GM21825 (cell line): ENCODE results near the gene MERTK.
"Not testable (repeated sequence)": the region's sequence is repeated elsewhere in the genome, so short reads cannot be mapped to it uniquely, and the experiment has no call there.

Experiments used
- ATAC-seq: cut with Tn5 transposase; IDR thresholded peaks from one replicate; pipeline ENCODE4 v1.9.1; 2021; ENCODE audit warnings: mild to moderate bottlenecking, moderate library complexity; ENCODE audit not compliant: unreplicated experiment

MERTK gene

DNA sequence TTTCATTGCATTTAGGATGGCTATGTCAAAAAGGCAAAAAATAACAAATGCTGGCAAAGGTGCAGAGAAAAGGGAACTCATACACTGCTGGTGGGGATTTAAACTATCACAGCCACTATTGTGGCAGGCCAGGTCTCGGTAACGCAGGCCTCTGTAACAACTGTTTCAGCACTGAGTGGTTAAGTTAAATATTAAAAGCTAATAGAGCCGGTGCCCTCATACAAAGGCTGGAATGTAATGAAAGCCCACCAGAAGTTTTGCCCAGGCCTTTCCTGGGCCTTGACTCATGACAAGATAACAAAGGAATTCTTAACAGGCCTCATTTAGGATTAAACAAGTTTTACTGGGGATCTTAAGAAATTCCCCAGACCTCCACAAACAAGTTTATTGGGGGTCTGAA is 10.7 kb downstream of the MERTK start:
- no peak for ATAC-seq

DNA sequence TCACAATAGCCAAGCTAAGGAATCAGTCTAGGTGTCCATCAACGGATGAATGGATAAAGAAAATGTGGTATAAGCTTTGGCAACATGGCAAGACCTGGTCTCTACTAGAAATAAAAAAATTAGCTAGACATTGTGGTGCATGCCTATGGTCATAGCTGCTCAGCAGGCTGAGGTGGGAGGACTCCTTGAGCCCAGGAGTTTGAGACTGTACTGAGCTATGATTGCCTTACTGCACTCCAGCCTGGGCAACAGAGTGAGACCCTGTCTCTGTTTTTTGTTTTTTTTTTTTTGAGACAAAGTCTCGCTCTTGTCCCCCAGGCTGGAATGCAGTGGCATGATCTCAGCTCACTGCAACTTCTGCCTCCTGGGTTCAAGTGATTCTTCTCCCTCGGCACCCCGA is 11.6 kb downstream of the MERTK start:
- not testable (repeated sequence) for ATAC-seq

DNA sequence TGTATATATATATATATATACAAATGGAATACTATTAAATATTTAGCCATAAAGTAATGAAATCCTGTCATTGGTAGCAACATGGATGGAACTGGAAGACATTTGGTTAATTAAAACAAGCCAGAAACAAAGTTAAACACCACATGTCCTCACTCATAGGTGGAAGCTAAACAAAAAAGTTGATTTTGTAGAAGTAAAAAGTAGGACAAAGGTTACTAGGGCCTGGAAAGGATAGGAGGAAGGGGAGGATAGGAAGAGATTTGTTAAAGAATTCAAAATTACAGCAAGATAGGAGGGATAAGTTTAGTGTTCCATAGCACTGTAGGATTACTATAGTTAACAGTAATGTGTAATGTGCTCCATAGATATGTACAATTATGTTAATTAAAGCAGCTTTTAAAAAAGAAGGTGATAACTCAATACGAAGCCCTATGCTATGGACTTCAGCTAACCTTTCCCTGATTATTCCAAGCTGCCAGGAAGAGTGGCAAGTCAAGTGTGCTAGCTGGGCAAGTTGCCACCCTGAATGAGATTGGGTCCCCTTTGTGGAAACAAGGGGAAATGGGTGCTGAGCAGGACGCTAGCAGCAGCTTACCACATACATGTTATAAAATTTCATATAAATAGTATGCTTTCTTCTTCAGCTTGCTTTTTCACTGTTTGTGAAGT is 12.3 kb downstream of the MERTK start:
- no peak for ATAC-seq

DNA sequence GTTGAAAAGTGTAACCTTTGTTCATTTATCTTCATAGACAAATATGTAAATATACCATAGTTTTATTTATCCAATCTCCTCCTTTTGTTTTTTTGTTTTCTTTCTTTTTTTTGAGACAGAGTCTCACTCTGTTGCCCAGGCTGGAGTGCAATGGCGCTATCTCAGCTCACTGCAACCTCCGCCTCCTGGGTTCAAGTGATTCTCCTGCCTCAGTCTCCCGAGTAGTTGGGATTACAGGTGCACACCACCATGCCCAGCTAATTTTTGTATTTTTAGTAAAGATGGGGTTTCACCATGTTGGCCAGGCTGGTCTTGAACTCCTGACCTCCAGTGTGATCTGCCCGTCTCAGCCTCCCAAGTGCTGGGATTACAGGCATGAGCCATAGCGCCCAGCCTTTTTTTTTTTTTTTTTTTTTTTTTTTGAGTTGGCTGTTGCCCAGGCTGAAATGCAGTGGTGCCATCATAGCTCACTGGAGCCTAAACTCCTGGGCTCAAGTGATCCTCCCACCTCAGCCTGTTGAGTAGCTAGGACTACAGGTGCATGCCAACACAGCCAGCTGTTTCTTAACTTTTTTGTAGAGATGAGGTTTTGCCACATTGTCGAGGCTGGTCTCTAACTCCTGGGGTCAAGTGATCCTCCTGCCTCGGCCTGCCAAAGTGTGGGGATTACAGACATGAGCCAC is 13.0 kb downstream of the MERTK start:
- not testable (repeated sequence) for ATAC-seq

DNA sequence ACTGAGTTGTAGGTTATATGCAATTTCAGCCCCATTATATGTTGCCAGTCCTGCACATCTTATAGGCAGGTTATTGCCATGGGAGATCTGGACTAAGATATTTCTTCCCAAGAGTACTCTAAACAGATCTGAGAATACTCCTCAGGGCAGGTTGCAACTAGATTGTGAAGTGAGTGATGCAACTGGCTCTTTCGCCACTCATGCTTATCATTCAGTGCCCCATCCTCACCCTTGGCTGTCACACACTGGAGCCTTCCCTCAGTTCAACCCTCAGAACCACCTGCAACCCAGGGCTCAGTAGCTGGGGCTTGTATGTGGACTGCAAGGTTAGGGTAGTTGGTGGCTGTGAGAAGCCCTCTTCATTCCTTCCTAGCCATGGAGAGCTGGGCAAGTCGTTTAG is 14.1 kb downstream of the MERTK start:
- no peak for ATAC-seq

DNA sequence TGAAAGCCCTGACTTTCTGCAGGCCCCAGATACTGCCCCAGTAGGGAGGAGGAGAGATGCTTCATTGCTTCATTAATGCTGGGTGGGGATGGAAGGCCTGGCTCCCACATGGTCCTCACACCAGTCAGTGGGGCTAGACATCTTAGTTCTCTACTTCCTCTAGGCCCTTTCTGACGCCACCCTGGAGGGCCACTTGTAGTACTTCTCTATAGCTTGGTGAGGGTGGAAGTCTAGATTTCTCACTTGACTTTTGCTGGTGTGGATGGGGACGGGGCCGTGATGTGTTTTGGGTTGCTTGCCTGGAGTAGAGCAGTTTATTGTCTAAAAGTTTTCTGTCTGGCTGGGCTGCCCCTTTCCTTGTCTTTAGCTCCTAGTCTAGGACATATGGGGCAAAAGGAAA is 18.7 kb downstream of the MERTK start:
- no peak for ATAC-seq

DNA sequence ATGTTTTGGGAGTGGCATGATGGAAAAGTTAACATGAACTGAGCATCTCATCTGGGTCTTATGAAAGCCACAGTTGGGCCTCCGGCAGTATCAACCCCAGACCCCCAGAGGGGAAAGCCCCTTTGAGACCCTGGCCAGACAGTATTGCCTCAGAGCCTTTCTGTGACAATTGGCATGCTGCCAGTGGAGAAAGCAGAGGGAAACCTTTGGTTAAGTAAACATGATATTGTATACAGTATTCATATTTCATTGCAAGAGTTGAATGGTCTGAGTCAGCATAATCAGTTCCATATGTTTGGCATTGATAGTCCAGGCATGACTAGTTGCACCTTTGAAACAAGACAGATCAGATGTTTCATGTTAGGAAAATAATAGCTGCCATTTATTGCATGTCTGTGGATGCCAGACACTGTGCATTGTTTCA is 20.0 kb downstream of the MERTK start:
- no peak for ATAC-seq

DNA sequence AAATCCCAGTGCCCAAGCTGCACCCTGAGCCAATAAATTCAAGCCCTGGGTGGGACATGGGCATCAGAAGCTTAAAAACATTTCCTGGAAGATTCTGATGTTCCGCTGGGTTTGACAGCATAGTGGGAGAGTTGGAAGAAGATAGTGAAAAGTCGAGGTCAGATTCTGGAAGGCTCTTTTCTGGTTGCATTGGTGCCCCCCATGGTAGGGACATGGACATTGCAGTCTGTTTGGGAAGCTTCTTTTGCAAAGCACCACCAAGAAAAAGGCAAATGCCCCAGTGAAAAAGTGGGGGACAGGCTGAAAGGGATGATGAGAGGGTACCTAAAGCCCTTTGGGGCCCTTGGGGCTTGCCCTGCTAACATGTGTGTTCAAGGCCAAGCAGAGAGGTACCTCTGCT is 21.0 kb downstream of the MERTK start:
- no peak for ATAC-seq

DNA sequence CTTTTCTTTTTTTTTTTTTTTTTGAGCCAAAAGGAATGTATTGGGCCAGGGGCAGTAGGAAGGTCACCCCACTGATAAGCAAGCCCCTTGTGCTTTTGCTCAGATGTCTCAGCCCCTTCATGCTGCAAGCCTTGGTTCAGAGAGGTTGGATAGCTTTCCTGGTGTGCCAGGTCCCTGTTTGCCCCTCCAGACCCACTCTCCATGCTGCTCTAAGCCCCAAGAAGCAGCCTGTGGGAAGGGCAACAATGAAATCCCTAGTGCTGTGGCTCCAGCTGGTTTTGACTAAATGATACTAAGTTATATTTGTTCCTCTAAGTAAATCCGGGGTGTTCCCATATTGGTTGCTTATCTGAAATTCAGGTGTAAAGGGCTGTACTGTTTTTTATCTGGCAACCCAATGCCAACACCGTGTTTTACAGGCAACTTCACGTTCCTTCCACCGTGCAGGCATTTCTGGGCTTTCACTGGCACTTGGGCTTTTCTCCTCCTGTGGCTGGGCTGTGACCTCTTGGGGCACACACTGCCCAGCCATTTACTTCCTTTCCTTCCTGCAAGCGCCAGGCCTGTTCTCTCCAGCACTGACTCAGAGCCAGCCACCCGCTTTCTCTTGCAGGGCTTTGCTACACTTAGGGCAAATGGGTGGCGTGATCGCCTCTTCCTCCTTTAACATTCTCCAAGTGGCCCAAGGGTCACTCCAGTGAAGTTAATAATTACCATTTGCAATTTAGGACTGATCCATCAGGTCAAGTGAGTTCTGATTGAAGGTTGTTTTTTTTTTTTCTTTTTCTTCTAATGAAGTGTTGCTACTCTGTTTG is 21.6 kb downstream of the MERTK start:
- ATAC-seq = no peak

DNA sequence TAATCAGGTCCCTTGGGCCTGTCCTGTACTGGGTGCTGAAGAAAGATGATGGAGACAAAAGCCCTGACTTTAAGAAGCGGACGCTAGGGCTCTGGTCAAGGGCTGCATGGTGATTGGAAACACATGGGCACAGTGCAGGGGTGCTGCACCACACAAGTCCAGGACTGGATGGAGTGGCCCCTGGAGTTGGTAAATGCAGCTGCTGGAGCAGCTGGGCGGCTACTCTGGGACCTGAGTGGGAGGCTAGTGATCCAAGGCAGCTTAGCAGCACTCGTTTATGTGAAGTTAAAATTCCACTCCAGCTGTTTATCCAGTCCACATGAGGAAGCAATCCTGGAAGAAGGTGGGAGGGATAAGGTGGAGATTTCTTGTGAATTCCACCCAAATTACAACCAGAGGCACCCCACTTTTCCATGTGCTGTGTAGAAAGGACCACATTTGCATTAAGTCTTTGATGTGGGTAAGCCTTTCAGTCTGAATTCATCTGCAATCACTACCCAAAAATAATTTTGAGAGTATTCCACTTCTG is 24.9 kb downstream of the MERTK start:
- no peak for ATAC-seq

DNA sequence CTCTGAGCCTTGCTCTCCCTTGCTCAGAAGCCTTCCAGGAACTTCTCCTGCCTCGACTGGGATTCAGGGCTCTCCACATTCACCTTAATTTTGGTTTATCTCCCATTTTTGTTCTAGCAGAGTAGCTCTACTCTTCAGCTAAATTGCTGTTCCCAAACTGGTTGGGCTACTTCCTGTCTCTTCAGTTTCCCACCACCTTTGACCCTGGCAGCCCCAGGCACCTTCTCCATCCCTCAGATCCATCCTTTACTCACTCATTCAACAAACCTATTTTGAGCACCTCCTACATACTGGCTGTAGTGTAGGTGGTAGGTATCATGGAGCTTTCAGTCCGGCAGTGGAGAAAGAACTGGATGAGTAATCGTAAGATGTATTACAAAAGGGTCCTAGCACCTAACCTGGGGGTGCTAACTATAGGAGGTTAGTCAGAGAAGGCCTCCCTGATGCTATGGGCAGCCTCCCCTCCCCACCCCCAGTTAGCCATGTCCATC is 26.3 kb downstream of the MERTK start:
- no peak for ATAC-seq

DNA sequence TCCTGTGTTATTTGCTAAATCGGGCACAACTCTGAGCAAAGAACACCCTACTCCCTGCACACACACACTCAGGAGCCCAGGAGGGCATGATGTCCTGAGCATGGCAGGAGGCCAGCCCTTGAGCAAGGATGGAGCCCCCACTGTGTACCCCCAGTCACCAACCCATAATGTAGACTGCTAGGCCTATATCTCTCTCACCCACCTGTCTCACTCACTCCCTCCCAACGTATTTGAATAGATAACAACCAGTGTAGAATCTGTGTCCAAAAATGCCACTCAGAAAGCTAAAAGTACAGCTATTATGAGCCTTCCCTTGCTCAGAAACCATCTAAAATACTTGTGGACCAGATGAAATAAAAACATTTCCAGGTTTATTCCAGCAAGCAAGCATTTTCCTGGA is 29.3 kb downstream of the MERTK start:
- ATAC-seq = no peak

DNA sequence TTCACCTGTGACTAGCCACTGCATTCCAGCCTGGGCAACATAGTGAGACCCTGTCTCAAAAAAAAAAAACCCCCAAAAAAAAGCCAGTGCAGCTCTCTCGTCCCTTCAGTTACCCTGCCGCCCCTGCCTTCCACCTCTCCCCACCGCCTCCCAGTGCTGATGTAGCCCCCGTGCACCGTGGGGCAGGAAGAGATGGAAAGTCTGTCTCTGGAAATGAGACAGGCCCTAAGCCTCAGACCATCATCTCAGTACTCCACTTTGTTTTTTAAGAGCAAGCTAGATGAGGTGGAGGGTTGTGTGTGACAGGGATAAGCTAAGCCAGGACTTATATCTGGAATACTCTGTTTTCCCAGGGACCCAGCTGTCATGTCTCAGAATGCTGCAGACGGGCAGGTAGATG is 32.0 kb downstream of the MERTK start:
- ATAC-seq = no peak

DNA sequence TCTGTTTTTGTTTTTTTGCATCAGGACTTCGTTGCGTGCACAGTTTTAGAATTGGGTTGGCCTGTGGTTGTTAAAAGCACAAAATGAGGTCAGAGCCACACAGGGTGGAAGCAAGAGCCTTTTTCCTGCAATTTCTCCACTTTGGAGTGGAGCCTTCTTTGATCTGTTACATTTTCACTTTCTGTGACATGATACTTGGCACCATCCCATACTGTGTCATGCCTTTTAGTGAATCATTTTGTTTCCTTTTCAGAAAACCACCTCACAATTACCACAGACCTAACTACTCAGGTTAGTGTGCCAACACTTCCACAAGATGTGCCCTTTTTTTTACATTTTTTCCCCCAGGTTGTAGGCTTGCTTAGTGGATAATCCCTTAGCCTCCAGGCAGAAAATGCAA is 32.5 kb downstream of the MERTK start:
- no peak for ATAC-seq

DNA sequence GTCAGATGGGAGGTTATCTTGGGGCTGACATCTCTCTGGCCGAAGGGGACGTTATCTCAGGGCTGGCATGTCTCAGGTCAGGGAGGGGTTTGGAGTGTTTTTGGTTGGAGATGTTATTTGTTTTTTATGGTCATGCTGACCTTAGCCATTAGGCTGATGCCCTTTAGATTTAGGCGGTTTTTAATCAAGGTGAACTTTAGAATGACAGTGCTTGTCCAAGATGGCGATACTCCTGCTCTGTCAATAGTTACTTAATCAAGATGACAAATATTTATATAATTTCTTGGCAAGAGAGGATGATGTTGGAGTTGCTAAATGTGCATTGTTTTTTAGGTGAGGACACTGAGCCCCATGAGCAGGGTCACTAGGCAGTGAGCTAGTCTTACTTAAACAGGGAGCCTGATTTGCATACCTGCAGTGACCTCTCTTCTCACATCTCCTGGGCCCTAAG is 34.5 kb downstream of the MERTK start:
- no peak for ATAC-seq

DNA sequence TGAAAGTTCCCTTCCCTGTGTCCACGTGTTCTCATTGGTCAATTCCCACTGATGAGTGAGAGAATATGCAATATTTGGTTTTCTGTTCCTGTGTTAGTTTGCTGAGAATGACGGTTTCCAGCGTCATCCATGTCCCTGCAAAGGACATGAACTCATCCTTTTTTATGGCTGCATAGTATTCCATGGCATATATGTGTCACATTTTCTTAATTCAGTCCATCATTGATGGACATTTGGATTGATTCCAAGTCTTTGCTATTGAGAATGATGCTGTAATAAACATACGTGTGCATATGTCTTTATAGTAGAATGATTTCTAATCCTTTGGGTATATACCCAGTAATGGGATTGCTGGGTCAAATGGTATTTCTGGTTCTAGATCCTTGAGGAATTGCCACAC is 35.5 kb downstream of the MERTK start:
- ATAC-seq = not testable (repeated sequence)

DNA sequence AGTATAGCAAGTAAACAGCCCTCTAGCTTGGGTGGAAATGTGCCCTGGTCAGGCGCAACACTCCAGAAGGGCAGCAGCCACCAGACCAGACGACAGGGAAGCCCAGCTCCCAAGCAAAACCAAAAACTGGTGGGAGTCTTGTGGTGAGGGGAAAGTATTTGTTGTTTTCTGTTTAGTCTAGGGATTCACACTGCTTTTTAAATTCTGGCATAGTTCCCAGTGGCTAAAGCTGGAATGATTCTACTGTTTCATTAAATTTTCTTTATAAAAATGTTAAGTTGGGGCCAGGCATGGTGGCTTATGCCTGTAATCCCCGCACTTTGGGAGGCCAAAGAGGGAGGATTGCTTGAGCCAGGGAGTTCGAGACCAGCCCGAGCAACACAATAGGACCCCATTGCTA is 38.5 kb downstream of the MERTK start:
- ATAC-seq = no peak

DNA sequence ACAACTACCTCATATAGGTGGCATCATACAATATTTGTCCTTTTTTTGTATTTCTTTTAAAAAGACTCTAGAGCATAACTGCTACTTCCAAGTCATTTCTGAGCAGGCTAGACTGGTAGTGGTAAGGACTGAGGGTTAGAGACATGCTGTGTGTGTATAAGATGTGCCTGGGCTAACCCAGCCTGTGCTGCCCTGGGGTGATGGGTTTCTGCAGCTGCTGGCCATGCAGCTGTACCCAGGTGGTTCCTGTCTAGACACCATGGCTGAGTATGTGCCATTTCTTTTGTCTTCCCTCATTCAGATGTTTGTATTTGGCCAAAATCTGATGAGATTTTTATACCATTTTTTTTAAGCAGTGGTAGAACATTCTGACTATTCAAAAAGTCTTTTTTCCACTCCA is 40.0 kb downstream of the MERTK start:
- no peak for ATAC-seq

DNA sequence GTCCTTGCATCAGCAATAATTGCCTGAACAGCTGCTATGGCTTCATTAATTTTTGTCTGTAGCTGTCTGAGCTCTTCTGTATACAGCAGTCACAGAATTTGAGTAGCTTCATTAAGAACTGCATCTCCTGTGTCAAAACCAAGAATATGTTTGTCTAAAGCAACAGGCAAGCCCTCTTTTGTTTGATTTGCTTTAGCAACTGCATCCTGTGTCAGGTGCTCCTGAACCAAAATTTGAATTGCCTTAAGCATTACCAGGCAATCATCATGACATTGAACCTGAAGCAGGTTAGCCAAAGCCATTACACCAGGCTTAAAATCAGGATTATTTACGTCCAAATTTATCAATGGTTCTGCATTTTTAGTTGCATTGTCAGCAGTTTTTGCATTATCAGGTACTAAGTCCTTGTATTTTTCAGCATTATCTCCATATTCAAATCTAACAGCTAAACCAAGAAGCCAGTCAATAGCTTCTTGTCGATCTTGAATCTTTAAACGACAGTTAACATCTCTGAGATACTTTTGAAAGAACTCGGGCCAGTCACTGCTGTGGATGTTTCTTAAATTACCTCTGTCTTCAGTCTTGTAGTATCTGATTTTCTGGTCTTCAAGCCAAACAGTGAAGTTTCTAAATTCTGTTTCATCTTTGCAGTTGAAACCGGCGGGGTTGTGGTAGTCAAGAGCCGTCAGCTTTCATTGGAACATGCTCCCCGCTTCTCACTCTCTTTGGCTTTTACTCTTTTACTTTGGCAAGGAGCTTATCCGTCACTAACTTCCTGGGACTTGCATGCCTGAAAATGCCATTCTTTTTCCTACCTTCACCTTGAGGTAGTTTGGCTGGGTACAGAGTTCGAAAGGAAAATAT is 42.2 kb downstream of the MERTK start:
- ATAC-seq = no peak

DNA sequence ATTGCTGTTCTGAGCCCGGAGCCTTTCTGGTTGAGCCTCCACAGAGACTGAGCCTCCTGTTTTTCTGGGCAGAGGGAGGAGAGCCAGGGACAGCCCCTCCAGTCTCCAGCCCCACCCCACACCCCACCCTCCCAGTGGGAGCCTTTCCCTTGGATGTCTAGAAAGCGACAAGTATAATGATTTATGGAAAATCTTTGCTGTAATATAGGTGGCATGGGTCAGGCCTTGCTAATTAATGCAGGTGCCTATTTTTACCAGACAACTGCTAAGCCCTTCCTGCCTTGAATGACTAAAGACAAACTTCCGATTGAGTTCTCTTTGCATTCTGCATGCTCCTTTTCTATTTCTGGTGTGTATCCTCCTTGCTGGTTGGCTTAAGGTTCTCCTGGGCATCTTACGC is 43.1 kb downstream of the MERTK start:
- ATAC-seq = no peak
